GM15510 (cell line): ENCODE measurements around the gene PARK7.

ENCODE experiments used
- POLR2A ChIP-seq: IDR thresholded peaks from 3 replicates; pipeline ENCODE4 v1.6.1; 2011; ENCODE audit warnings: borderline replicate concordance; ENCODE audit not compliant: insufficient read length; ENCODE audit errors: extremely low read depth

Gene PARK7

DNA sequence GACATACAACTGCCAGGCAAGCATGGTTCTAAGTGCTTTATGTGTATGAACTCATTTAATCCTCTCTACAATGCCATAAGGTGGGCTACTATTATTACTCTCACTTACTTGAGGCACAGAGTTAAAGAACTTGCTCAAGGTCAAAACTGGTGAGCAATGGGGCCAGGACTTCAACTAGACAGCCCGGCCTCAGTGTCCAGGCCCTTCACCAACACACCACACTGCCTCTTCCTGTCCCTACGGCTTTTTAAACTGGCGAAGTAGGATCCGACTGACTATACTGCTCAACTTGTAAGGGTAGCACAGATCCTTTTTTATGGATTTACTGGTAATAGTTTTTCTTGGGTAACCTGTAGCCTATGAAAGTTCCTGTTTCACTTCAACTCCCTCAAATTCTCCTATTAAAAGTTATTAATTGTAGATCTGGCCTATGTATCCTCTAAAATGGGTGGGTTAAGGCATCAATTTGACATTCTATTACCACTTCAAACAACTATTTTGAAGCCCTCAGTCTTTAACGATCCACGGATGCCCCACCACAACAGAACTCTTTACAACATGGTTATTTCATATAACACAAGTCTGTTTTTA, 60.3 kb downstream of the PARK7 start:
- no peak for TF ChIP-seq POLR2A

- no peak for TF ChIP-seq POLR2A
These were observed 61.1 kb downstream of the PARK7 start for GRCh38 chr1:8022395-8023286.

DNA sequence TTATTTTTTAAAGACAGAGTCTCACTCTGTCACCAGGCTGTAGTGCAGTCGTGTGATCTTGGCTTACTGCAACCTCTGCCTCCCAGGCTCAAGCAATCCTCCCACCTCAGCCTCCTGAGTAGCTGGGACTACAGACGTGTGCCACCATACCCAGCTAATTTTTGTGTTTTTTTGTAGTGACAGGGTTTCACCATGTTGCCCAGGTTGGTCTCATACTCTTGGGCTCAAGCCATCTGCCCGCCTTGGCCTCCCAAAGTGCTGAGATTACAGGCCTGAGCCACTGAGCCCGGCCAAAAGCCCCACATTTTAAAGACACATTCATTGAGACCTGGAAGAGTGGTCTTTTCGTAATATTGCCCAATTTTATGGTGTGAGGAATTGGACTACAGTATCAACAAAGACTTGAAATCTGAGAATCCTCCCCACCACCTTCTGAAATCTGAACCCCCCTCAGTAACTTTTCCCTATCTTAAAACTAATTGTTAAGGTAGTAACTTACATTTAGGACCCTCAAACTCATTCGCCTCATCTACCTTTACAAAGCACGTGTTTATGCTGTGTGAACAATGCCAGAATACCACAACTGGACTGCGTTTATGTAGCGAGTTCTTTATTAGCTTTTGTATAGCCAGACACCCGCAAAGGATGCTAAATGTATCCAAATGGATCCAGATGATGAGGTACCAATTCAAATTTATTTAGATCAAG, 61.9 kb downstream of the PARK7 start:
- TF ChIP-seq POLR2A: no peak

GRCh38 chr1:8023995-8024313, 62.4 kb downstream of the PARK7 start:
- TF ChIP-seq POLR2A: no peak

DNA sequence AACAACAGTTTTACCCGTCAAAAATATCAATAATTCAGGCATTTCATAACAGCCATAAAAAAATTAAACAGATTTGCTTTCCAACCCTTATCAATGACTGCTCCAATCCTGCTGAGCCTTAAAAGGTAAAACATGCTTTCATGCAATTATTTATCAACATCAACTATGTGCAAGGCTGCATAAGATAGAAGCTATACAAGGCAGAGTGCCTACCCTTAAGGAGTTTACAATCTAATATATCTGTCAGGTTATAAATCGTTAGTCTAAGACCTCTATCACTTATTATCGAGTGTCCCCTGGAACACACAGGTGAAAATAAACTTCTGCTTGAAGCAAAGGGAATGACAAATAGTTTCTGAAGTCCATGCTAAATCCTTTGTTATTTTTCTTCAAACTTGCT, 62.8 kb downstream of the PARK7 start:
- no peak for TF ChIP-seq POLR2A

GRCh38 chr1:8025061-8025670, 63.7 kb downstream of the PARK7 start:
- TF ChIP-seq POLR2A: no peak

- no peak for TF ChIP-seq POLR2A
These were observed 64.2 kb downstream of the PARK7 start for GRCh38 chr1:8025671-8026144.

DNA sequence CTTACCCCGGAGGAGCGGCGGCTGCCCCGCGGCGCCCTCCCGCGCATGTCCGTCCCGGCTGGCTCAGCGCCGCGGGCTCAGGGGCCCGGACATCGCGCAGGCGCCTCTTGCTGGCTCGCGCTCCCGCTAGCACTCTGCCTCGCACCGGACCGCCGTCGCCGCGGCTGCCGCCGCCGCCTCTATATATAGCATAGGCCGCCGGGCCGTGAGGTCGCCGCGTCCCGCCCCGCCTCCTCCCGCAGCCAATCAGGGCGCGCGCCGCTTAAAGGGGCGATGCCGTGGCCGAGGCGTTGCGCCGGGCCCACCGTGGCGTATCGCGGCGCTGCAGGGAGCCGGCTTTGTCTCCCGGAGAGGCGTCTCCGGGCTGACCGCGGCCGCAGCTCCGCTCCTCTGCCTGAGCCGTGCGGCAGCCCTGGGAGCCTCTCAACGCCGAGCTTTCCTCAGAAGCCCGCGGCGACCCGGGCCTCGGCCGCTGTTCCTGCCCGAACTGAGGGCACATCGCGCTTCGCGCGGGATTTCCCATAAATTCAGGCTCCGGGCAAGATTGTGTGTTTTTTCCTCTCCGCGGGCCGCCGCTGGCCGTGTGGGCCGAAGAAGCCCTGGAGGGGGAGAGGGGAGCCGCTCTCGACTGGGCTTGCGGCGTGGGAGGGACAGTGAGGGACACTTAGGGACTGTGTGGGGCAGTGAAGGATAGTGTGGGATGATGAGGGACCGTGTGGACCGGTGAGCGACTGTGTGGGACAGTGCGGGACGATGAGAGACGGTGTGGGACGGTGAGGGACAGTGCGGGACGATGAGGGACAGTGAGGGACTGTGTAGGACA, 64.9 kb downstream of the PARK7 start, which contains the start of gene ERRFI1:
TSS of gene ERRFI1 (minus strand) at position 157 of the 823 bp plus-strand sequence. CDS start 10,690 bp downstream, outside the sequence.
- peak; percentile 63 for TF ChIP-seq POLR2A

DNA sequence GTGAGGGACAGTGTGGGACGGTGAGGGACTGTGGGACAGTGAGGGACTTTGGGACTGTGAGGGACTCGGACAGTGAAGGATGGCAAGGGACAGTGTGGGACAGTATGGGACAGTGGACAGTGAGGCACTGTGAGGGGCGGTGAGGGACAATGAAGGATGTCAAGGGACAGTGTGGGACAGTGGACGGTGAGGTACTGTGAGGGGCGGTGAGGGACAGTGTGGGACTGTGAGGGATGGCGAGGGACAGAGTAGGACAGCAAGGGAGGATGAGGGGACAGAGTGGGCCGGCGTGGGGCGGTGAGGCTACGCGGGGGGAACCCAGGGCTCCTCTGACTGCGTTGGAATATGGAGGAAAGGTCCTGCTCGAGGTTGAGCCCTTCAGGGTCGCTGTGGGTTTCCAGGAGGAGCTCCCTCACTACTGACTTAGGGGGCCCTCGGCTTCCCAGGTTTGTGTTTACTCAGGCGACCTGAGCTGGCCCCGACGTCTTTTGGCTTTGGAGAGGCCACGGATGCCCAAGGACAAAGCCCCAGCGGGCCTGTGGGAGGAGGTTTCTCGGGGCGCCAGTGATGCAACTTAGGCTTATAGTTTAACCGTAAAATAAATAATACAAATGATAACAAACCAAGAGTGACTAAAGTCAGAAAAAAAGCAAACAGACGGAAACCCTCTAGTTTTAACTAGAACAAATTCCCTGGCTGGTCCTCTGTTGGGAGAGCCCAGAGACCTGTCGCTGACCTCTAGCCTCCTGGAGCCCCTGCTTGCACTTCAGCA, 65.7 kb downstream of the PARK7 start:
- TF ChIP-seq POLR2A: no peak

DNA sequence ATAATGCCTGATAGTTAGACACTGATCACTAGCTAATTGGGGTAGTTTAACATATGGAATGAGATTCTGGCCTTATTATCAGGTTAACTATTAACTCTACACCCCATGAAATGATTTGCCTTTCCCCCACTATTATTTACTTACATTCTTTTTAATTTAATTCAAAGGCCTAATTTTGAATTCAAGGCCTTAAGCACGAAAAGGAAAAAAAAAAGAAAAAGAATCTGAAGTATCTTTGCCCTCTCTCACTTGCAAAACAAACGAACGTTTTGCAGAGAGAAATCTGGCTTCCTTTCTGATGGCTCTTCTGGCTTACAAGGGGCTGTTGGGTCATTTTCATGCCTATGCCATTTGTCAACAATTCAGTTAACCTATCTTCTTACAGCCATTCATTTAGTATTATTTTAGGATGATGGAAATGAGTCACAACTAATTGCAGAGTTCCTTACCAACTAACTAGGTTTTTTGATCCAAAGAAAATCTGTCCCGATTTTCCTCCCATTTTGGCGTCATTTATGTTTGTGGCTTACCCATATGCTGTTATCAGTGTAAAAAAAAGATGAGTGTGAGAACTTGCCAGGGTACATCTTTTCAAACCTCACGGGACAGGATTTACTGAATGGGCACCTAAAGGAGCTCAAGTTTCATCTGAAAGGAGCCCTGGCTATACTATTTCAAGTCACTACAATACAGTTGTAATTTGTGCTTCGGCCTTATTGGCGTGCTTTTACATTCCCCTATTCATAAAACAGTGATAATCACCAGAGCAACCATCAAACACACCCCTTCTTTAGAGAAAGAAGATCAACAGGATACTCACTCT, 66.4 kb downstream of the PARK7 start:
- no peak for TF ChIP-seq POLR2A

DNA sequence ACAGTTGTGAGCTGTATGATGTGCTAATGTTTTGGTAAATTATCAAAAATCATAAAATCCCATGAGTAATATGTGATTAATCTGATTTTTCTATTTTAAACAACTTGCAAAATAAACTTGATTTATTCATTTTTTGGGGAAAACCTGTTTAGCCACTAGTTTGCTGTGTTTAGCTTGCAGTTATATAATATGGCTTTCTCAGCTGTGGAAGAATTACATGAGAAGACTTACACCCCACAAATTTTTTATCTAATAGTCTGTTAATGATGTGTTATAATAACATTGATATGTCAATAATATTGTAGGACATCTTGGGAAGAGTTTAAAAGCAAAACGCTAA, 67.0 kb downstream of the PARK7 start:
- TF ChIP-seq POLR2A: no peak

DNA sequence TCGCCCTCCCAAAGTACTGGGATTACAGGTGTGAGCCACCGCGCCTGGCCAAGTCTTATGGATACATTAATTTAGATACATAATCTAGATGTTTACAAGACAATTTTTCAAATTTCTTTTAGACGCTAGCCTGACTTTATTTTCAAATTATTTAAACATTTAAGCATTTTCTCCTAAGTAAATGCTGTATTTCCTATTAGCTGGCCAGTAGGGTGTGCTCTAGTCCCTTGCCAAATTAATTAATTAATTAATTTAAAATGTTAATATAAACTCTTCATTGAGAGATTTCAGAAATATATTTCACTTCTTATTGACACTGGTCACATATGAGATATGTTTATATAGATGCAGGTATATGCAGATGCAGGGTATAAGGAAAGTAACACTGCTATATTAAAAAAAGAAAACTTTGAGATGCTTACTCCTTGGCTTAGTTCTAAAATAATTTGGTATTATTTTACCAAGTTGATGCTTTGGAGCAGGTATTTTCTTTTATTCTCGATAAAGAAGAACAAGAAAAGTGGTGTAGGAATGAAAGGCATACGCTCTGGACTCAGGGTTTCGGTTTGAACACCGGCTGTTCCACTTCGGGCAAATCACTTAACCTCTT, 69.8 kb downstream of the PARK7 start:
- no peak for TF ChIP-seq POLR2A
